ENCODE results near the gene PRSS53. TPM values are rescaled to one million over a fixed set of nuclear protein-coding genes. Genes with fewer than 3 reads are reported as not detected.

The PRSS53 gene
- total RNA-seq, 2 donors from 2014 or later, result 1.7 to 2.8 TPM

- H3K27ac ChIP-seq (ENCODE audit: low read depth, low read length), result no peak overlapping the region
- H3K27ac Mint-ChIP-seq, result no peak overlapping the region
- peaks cover 23% of the 10 kb centered on the region for H3K36me3 ChIP-seq (ENCODE audit: control insufficient read depth, insufficient read depth, low read length)
- H3K4me3 Mint-ChIP-seq, result no peak overlapping the region
- H3K4me3 ChIP-seq (ENCODE audit: low read length), result no peak overlapping the region
- no peak overlapping the region for H3K9ac ChIP-seq (ENCODE audit: extremely low read depth, low read length, poor library complexity, severe bottlenecking)
- H3K4me1 Mint-ChIP-seq, result peaks cover 1% of the 10 kb centered on the region
- H3K4me1 ChIP-seq (ENCODE audit: control insufficient read depth, insufficient read depth, low read length), result no peaks in the 10 kb centered on the region
- no peaks in the 10 kb centered on the region for H3K27me3 Mint-ChIP-seq (ENCODE audit: insufficient read depth)
- no peaks in the 10 kb centered on the region for H3K9me3 Mint-ChIP-seq
- TF ChIP-seq CTCF (conservative IDR thresholded peaks at IDR 0.05), result no peak
- H3K9me3 ChIP-seq (ENCODE audit: control insufficient read depth, low read length), result no peaks in the 10 kb centered on the region
- 97 to 98% methylated on average over 6 to 8 of the region's 8 CpGs for WGBS, 2 experiments (ENCODE audit: insufficient coverage in 1 of 2, insufficient read length in 1 of 2)
- H3K36me3 Mint-ChIP-seq (ENCODE audit: low read depth), result peaks cover 16% of the 10 kb centered on the region
- no peaks in the 10 kb centered on the region for H3K27me3 ChIP-seq (ENCODE audit: control insufficient read depth, insufficient read depth, low read length, poor library complexity, severe bottlenecking)
- no peak for DNase-seq
Measured at GRCh38 chr16:31089199-31089598, 456 bp upstream of the PRSS53 start.

- no peak overlapping the region for H3K27ac ChIP-seq (ENCODE audit: low read depth, low read length)
- no peaks in the 10 kb centered on the region for H3K4me1 ChIP-seq (ENCODE audit: control insufficient read depth, insufficient read depth, low read length)
- peaks cover 18% of the 10 kb centered on the region for H3K36me3 Mint-ChIP-seq (ENCODE audit: low read depth)
- peaks cover 23% of the 10 kb centered on the region for H3K36me3 ChIP-seq (ENCODE audit: control insufficient read depth, insufficient read depth, low read length)
- H3K27me3 ChIP-seq (ENCODE audit: control insufficient read depth, insufficient read depth, low read length, poor library complexity, severe bottlenecking), result no peaks in the 10 kb centered on the region
- no peaks in the 10 kb centered on the region for H3K27me3 Mint-ChIP-seq (ENCODE audit: insufficient read depth)
- no peak for TF ChIP-seq CTCF (conservative IDR thresholded peaks at IDR 0.05)
- H3K4me3 Mint-ChIP-seq, result no peak overlapping the region
- no peak overlapping the region for H3K4me3 ChIP-seq (ENCODE audit: low read length)
- no peak overlapping the region for H3K27ac Mint-ChIP-seq
- no peaks in the 10 kb centered on the region for H3K9me3 ChIP-seq (ENCODE audit: control insufficient read depth, low read length)
- H3K9me3 Mint-ChIP-seq, result no peaks in the 10 kb centered on the region
- H3K9ac ChIP-seq (ENCODE audit: extremely low read depth, low read length, poor library complexity, severe bottlenecking), result no peak overlapping the region
- no peaks in the 10 kb centered on the region for H3K4me1 Mint-ChIP-seq
- WGBS, 2 experiments (ENCODE audit: insufficient coverage in 1 of 2, insufficient read length in 1 of 2), result 89% methylated on average over 5 of the region's 5 CpGs; no CpG with 5 or more reads in 1 of the 2 experiments
- peak; percentile 21 for DNase-seq
Measured at GRCh38 chr16:31087971-31088370, 772 bp downstream of the PRSS53 start.

GRCh38 chr16:31087481-31087880, 1.3 kb downstream of the PRSS53 start:
- Histone ChIP-seq H3K27ac (ENCODE audit: low read depth, low read length) (no peak overlapping the region), H3K4me1 (ENCODE audit: control insufficient read depth, insufficient read depth, low read length) (no peaks in the 10 kb centered on the region), H3K9me3 (ENCODE audit: control insufficient read depth, low read length) (no peaks in the 10 kb centered on the region), H3K4me3 (ENCODE audit: low read length) (no peak overlapping the region), H3K9ac (ENCODE audit: extremely low read depth, low read length, poor library complexity, severe bottlenecking) (no peak overlapping the region), H3K27me3 (ENCODE audit: control insufficient read depth, insufficient read depth, low read length, poor library complexity, severe bottlenecking) (no peaks in the 10 kb centered on the region), H3K36me3 (ENCODE audit: control insufficient read depth, insufficient read depth, low read length) (peaks cover 23% of the 10 kb centered on the region)
- no peak for DNase-seq
- WGBS, 2 experiments (ENCODE audit: insufficient coverage in 1 of 2, insufficient read length in 1 of 2), result 95 to 100% methylated on average over 1 to 8 of the region's 8 CpGs
- H3K4me1 Mint-ChIP-seq, result no peaks in the 10 kb centered on the region
- H3K9me3 Mint-ChIP-seq, result no peaks in the 10 kb centered on the region
- H3K36me3 Mint-ChIP-seq (ENCODE audit: low read depth), result peaks cover 18% of the 10 kb centered on the region
- no peak overlapping the region for H3K27ac Mint-ChIP-seq
- H3K4me3 Mint-ChIP-seq, result no peak overlapping the region
- no peak for TF ChIP-seq CTCF (conservative IDR thresholded peaks at IDR 0.05)
- no peaks in the 10 kb centered on the region for H3K27me3 Mint-ChIP-seq (ENCODE audit: insufficient read depth)

Measured in endodermal cell (in vitro differentiated cells).